ENCODE measurements around the gene ZNF275. TPM values are rescaled to one million over a fixed set of nuclear protein-coding genes. Genes with fewer than 3 reads are reported as not detected.

The ZNF275 gene
- total and polyA plus RNA-seq, 10 of the 15 experiments (the other 5 are each of a cell fraction or from before 2014, with no cell fraction given) = 1.3 to 17.4 (median 6.2) TPM

DNA sequence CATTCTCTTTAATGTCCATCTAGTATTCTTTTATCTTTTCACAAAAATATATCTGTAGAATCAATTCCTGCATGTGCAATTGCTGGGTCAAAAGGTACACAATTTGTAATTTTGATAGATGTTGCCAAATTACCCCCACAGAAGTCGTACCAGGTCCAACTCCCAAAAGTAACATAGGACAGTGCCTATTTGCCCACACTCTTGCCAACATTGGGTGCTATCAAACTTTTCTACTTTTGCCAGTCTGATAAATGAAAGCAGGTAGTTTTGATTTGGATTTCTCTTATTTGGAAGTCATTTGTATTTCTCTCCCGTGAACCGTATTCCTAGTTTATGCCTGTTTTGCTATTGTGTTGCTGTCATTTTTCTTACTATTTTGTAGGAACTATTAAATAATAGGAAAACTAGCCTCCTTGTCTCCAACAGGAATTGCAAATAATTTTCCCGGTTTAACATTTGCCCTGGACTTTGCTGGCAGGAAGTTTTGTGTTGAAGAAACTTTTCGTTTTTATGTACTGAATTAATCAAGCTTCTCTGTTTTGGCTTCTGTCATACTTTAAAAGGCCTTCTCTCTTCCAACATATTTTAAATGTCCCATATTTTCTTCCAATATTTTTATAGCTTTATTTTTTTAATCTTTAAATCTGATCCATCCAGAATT, 33.1 kb downstream of the ZNF275 start:
- H3K27me3 ChIP-seq (replicated peaks in 1 of 2; ENCODE audit: control insufficient read depth in 2 of 2, insufficient read depth in 2 of 2, low read length in 1 of 2) = no peaks in the 10 kb centered on the region
- FAIRE-seq (no peak), DNase-seq (ENCODE audit: low read depth, low spot score) (no peak), ATAC-seq (no peak)
- ChIA-PET POLR2A (no interaction called here), RAD21 (ENCODE audit: unreplicated experiment) (no interaction called here), CTCF (no interaction called here), SMC1A (ENCODE audit: uncharacterized antibody, unreplicated experiment) (no interaction called here)
- no peaks in the 10 kb centered on the region for H3K36me3 ChIP-seq (ENCODE audit: control insufficient read depth in 2 of 2, insufficient read depth in 2 of 2, low read length in 1 of 2)
- WGBS (ENCODE audit: insufficient coverage, insufficient replicate concordance, low lambda C conversion rate, missing lambda C conversion rate) = 75% methylated on average over 5 of the region's 5 CpGs
- intact Hi-C loops (cut with micrococcal nuclease; ENCODE audit: unreplicated experiment) (no loop called here), in situ Hi-C loops (cut with MboI) (no loop called here)
- no peak overlapping the region for H2AFZ ChIP-seq (ENCODE audit: control insufficient read depth, low read depth, low read length)
- no peak overlapping the region for H3K27ac ChIP-seq (ENCODE audit: control insufficient read depth, insufficient read depth)
- H3K9me3 ChIP-seq (replicated peaks; ENCODE audit: control insufficient read depth, insufficient read depth, low read length) = no peaks in the 10 kb centered on the region; the same call in 2 of the 3 replicates
- no peak for TF ChIP-seq SREBF1 (IDR thresholded peaks at IDR 0.05; ENCODE audit: low read length)
- BruUV-seq (replicated peaks) = no TSS peak
- H4K20me1 ChIP-seq (ENCODE audit: control insufficient read depth, insufficient read depth) = no peaks in the 10 kb centered on the region
- H3K4me2 ChIP-seq (ENCODE audit: control insufficient read depth, insufficient read depth) = no peak overlapping the region
- no peaks in the 10 kb centered on the region; the same call in 1 of the 2 replicates for H3K4me1 ChIP-seq (ENCODE audit: control insufficient read depth, insufficient read depth, low read length)
- H3K79me2 ChIP-seq (ENCODE audit: control insufficient read depth, insufficient read depth, low read length) = no peaks in the 10 kb centered on the region
- no peak overlapping the region for H3K9ac ChIP-seq (ENCODE audit: control insufficient read depth, insufficient read depth, low read length)
- H3K4me3 ChIP-seq = no peak overlapping the region

DNA sequence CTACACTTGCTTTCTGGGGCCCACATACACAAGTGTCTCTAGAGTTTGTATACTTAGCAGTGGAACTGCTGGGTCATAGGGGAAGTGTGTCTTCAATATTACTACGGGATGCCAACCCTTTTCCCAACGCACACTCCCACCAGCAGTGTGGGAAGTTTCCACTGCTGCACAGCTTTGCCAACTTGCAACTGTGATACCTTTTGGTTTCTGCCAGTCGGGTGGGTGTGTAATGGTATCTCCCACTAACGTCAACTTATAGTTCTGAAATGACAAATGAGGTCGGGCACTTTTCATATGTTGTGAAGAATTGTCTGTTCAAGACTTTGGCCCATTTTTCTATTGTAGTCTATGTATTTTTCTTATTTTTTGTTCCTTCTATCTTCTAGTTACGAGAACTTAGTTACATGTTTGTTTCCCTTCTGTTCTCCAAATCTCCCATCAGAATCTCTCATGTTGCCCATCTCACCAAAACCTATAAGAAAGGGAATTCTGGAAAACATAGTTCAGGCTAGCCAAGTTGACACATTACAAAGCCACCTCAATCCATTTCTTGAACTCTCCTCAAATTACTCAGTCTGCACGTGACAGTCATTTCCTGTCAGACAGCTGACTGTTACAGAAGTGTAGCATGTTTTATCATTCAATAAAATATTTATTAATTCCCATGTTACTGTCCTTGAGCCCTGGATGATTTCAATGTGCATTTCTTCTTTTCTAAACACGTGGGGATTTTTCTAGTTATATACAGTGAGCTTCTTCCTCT, 36.5 kb downstream of the ZNF275 start:
- ChIA-PET POLR2A (no interaction called here), CTCF (interaction anchor here (1.1 kb wide), 1 partner anchor 11 kb away, joined by 3 read pairs; no protein-coding TSS in a partner anchor), RAD21 (ENCODE audit: unreplicated experiment) (no interaction called here), SMC1A (ENCODE audit: uncharacterized antibody, unreplicated experiment) (no interaction called here)
- WGBS (ENCODE audit: insufficient coverage, insufficient replicate concordance, low lambda C conversion rate, missing lambda C conversion rate) = 11% methylated on average over 8 of the region's 8 CpGs
- H2AFZ ChIP-seq (ENCODE audit: control insufficient read depth, low read depth, low read length) = no peak overlapping the region; the same call in 1 of the 2 replicates
- no peaks in the 10 kb centered on the region for H3K36me3 ChIP-seq (ENCODE audit: control insufficient read depth in 2 of 2, insufficient read depth in 2 of 2, low read length in 1 of 2)
- H3K27ac ChIP-seq (ENCODE audit: control insufficient read depth, insufficient read depth) = no peak overlapping the region
- no peak for FAIRE-seq
- in situ Hi-C loops (cut with MboI) (no loop called here), intact Hi-C loops (cut with micrococcal nuclease; ENCODE audit: unreplicated experiment) (no loop called here)
- no peaks in the 10 kb centered on the region for H3K27me3 ChIP-seq (replicated peaks in 1 of 2; ENCODE audit: control insufficient read depth in 2 of 2, insufficient read depth in 2 of 2, low read length in 1 of 2)
- no TSS peak for BruUV-seq (replicated peaks)
- no peak overlapping the region for H3K4me3 ChIP-seq
- H3K9ac ChIP-seq (ENCODE audit: control insufficient read depth, insufficient read depth, low read length) = no peak overlapping the region
- no peak overlapping the region for H3K4me2 ChIP-seq (ENCODE audit: control insufficient read depth, insufficient read depth)
- H3K4me1 ChIP-seq (ENCODE audit: control insufficient read depth, insufficient read depth, low read length) = no peaks in the 10 kb centered on the region; the same call in 1 of the 2 replicates
- no peaks in the 10 kb centered on the region; the same call in 2 of the 3 replicates for H3K9me3 ChIP-seq (replicated peaks; ENCODE audit: control insufficient read depth, insufficient read depth, low read length)
- no peak for DNase-seq (ENCODE audit: low read depth, low spot score)
- H4K20me1 ChIP-seq (ENCODE audit: control insufficient read depth, insufficient read depth) = no peaks in the 10 kb centered on the region
- ATAC-seq = no peak
- H3K79me2 ChIP-seq (ENCODE audit: control insufficient read depth, insufficient read depth, low read length) = no peaks in the 10 kb centered on the region
- no peak for TF ChIP-seq BHLHE40 (IDR thresholded peaks at IDR 0.05; ENCODE audit: borderline replicate concordance in 1 of 2, low read depth in 2 of 2, low read length in 1 of 2)
